NCI-H345 treated with DMSO at 0.1 percent for 48 hours (cell line): ENCODE measurements around the gene ZNF483.
"Not testable (repeated sequence)": the region's sequence is repeated elsewhere in the genome, so short reads cannot be mapped to it uniquely, and the experiment has no call there.

Experiments used
- DNase-seq: peaks from one replicate; lab custom pipeline; 2025; ENCODE audit not compliant: unreplicated experiment; lab: John Stamatoyannopoulos, UW

The ZNF483 gene

GRCh38 chr9:111542497-111543254 is 17.7 kb downstream of the ZNF483 start:
- DNase-seq: no peak

GRCh38 chr9:111548623-111549022 is 23.6 kb downstream of the ZNF483 start:
- DNase-seq: no peak

- DNase-seq: not testable (repeated sequence)
These were observed 30.4 kb downstream of the ZNF483 start for GRCh38 chr9:111555425-111555824.

GRCh38 chr9:111559000-111559610 is 34.1 kb downstream of the ZNF483 start:
- no peak for DNase-seq

GRCh38 chr9:111561165-111561719 is 36.3 kb downstream of the ZNF483 start:
- no peak for DNase-seq

- DNase-seq: no peak
These were observed 41.3 kb downstream of the ZNF483 start for GRCh38 chr9:111566234-111566633.

GRCh38 chr9:111568127-111568526 is 43.1 kb downstream of the ZNF483 start:
- DNase-seq: not testable (repeated sequence)

GRCh38 chr9:111572950-111573604 is 48.1 kb downstream of the ZNF483 start:
- no peak for DNase-seq

- DNase-seq: no peak
These were observed 57.9 kb downstream of the ZNF483 start for GRCh38 chr9:111582888-111583287.

- no peak for DNase-seq
These were observed 61.4 kb downstream of the ZNF483 start for GRCh38 chr9:111586378-111586777.

- DNase-seq: no peak
These were observed 63.9 kb downstream of the ZNF483 start for GRCh38 chr9:111588846-111589245.

- peak; percentile 36 for DNase-seq
These were observed 73.1 kb downstream of the ZNF483 start for GRCh38 chr9:111597852-111598732.

GRCh38 chr9:111598733-111599091 is 73.7 kb downstream of the ZNF483 start:
- DNase-seq: no peak

GRCh38 chr9:111599092-111599954 is 74.3 kb downstream of the ZNF483 start, which contains the start of gene PTGR1:
Gene PTGR1, minus strand, starts transcription at chr9:111599647. Its CDS starts 2,225 bp downstream, at chr9:111597422.
- no peak for DNase-seq

GRCh38 chr9:111599955-111600343 is 75.0 kb downstream of the ZNF483 start:
- DNase-seq: no peak

- no peak for DNase-seq
These were observed 76.4 kb downstream of the ZNF483 start for GRCh38 chr9:111601237-111602018.

- DNase-seq: no peak
These were observed 78.1 kb downstream of the ZNF483 start for GRCh38 chr9:111603041-111603440.

- no peak for DNase-seq
These were observed 79.2 kb downstream of the ZNF483 start for GRCh38 chr9:111604054-111604615.
